ENCODE data around the gene UBE2G1. TPM values are rescaled to one million over a fixed set of nuclear protein-coding genes. Genes with fewer than 3 reads are reported as not detected.

UBE2G1 gene
- total and polyA plus RNA-seq, 9 of the 15 experiments (the other 6 are each of a cell fraction or from before 2014, with no cell fraction given) = 10.1 to 65.9 (median 29.7) TPM

GRCh38 chr17:4241535-4241934, 124.9 kb downstream of the UBE2G1 start:
- intact Hi-C loops (cut with micrococcal nuclease) = no loop called here

More at GRCh38 chr17:4241535-4241934, 124.9 kb downstream of the UBE2G1 start:
- ChIA-PET POLR2A (interaction anchor here (1.0 kb wide), 1 partner anchor 8 kb away, joined by 4 read pairs; no protein-coding TSS in a partner anchor), CTCF (ENCODE audit: low intra/inter-chr PET ratio) (no interaction called here)
- H3K9me1 ChIP-seq (ENCODE audit: control insufficient read depth, insufficient read depth, low read length) = no peaks in the 10 kb centered on the region
- no peak for TF ChIP-seq RFX7 (CRISPR knock-in tag; IDR thresholded peaks at IDR 0.05)
- no peak for TF ChIP-seq ZBTB43 (CRISPR knock-in tag; IDR thresholded peaks at IDR 0.05)
- no peak for TF ChIP-seq ZSCAN32 (CRISPR knock-in tag; IDR thresholded peaks at IDR 0.05)
- no peak for TF ChIP-seq POU5F1 (IDR thresholded peaks at IDR 0.05; ENCODE audit: borderline replicate concordance, low read depth, low read length, partially characterized antibody)
- TF ChIP-seq TEAD4 (IDR thresholded peaks at IDR 0.05; ENCODE audit: low read length) = no peak
- no peak for TF ChIP-seq TEAD4 (CRISPR knock-in tag; IDR thresholded peaks at IDR 0.05; ENCODE audit: borderline replicate concordance)
- no peak for TF ChIP-seq TRIM24 (IDR thresholded peaks at IDR 0.05)
- TF ChIP-seq ZNF212 (CRISPR knock-in tag; IDR thresholded peaks at IDR 0.05) = no peak
- FAIRE-seq = no peak
- H3K36me3 ChIP-seq (ENCODE audit: control insufficient read depth, insufficient read depth, low read length) = peaks cover 29% of the 10 kb centered on the region
- no peak overlapping the region for H2AFZ ChIP-seq (ENCODE audit: low read depth, low read length)
- BruUV-seq (replicated peaks) = no TSS peak
- no peaks in the 10 kb centered on the region; the same call in none of the 2 replicates for H4K20me1 ChIP-seq (replicated peaks; ENCODE audit: control insufficient read depth, insufficient read depth, low read length)
- H3K4me2 ChIP-seq (ENCODE audit: insufficient read depth, low read length) = no peak overlapping the region
- no peaks in the 10 kb centered on the region; a peak in 1 of 5 replicates for H3K4me1 ChIP-seq (replicated peaks in 1 of 2; ENCODE audit: control insufficient read depth in 2 of 2, insufficient read depth in 2 of 2, low read length in 2 of 2)
- DNase-seq (ENCODE audit: extremely low read depth in 1 of 4, low spot score in 3 of 4) = no peak
- H3K27ac ChIP-seq (ENCODE audit: extremely low read depth, low read depth, low read length) = no peak overlapping the region
- no peaks in the 10 kb centered on the region for H3K9me3 ChIP-seq (replicated peaks; ENCODE audit: control insufficient read depth, insufficient read depth, low read depth, low read length)
- no peak overlapping the region for H3K9ac ChIP-seq (ENCODE audit: insufficient read depth in 1 of 2, low read depth in 2 of 2, low read length in 2 of 2)
- H3K79me2 ChIP-seq (ENCODE audit: control insufficient read depth, insufficient read depth, low read length) = peaks cover 27% of the 10 kb centered on the region
- in situ Hi-C loops (cut with MboI) = no loop called here
- 94% methylated on average over 11 of the region's 11 CpGs for WGBS (ENCODE audit: insufficient coverage, low coverage, missing lambda C conversion rate)
- ATAC-seq = no peak
- no peaks in the 10 kb centered on the region for H3K27me3 ChIP-seq (ENCODE audit: control insufficient read depth in 2 of 2, insufficient read depth in 2 of 2, low read length in 2 of 2)
- H3K4me3 ChIP-seq = no peak overlapping the region

Measured in K562 (cell line).